ENCODE measurements around the gene GLYR1. TPM values are rescaled to one million over a fixed set of nuclear protein-coding genes. Genes with fewer than 3 reads are reported as not detected.

Gene GLYR1
- total and polyA plus RNA-seq, 9 of the 15 experiments (the other 6 are each of a cell fraction or from before 2014, with no cell fraction given): 6.7 to 99.2 (median 60.2) TPM

DNA sequence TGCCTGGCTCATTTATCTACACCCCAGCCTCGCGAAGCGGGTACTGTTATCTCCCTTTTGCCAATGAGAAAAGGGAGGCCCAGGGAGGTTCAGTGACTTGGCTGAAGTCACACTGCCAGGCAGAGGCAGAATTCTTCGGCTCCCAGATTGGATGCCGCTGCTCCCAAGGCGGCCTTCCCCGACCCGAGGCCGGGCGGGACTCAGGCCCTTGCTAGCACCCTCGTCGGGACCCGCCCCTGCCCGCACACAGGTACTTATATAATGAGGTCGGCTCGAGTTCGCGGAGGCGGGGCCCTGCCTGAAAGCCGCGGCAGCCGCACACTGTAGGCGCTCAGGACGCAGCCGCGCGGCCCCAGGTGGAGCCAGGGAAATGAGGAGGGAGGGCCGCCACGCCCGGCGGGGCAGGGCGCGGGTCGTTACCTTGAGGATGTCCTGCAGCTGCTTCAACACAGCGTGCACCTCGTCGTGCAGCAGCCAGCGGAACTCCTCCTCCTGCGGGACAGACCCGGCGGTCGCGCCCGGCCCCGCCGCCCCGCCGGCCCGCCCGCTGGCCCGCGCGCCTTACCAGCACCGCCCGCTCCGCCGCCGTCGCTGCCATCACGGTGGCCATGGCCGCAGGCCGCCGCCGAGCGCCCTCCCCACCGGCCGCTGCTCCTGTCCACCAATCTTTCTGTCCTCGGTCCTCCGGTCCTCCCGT lies 45.0 kb downstream of the GLYR1 start, which contains the start of gene ROGDI (continued):
- no peak for TF ChIP-seq IRF9 (tag; IDR thresholded peaks at IDR 0.05)
- peak; percentile 36; the same call in 1 of the 2 replicates for TF ChIP-seq POLR2A (conservative IDR thresholded peaks at IDR 0.05)
- TF ChIP-seq RBBP5 (IDR thresholded peaks at IDR 0.05; ENCODE audit: borderline replicate concordance, insufficient read depth, low read length, poor library complexity, severe bottlenecking): peak; percentile 82
- TF ChIP-seq ZNF184 (CRISPR knock-in tag; IDR thresholded peaks at IDR 0.05): no peak
- no peak for TF ChIP-seq MYBL2 (IDR thresholded peaks at IDR 0.05; ENCODE audit: low read depth)
- no peak for TF ChIP-seq MYBL2 (CRISPR knock-in tag; IDR thresholded peaks at IDR 0.05; ENCODE audit: borderline replicate concordance)
- TF ChIP-seq HOMEZ (CRISPR knock-in tag; IDR thresholded peaks at IDR 0.05): no peak
- no peak for TF ChIP-seq CHD4 (IDR thresholded peaks at IDR 0.05; ENCODE audit: insufficient read depth, insufficient replicate concordance, low read depth, low read length, poor library complexity, severe bottlenecking)
- TF ChIP-seq ZKSCAN1 (IDR thresholded peaks at IDR 0.05; ENCODE audit: low read depth, low read length): peak; percentile 20; the same call in 1 of the 2 replicates
- TF ChIP-seq GTF2A2 (tag; IDR thresholded peaks at IDR 0.05): no peak
- TF ChIP-seq SAP30 (IDR thresholded peaks at IDR 0.05; ENCODE audit: borderline replicate concordance, insufficient read depth, low read depth, low read length, poor library complexity, severe bottlenecking): peak; percentile 86
- no peak; the same call in 1 of the 2 replicates for TF ChIP-seq ZEB2 (IDR thresholded peaks at IDR 0.05)
- TF ChIP-seq YY1 (IDR thresholded peaks at IDR 0.05; ENCODE audit: borderline replicate concordance in 1 of 3, control insufficient read depth in 1 of 3, extremely low read depth in 1 of 3, insufficient read depth in 3 of 3, insufficient read length in 1 of 3, insufficient replicate concordance in 2 of 3, low read depth in 1 of 3, low read length in 2 of 3): peak in 2 of 3 experiments; percentile 22 to 33
- TF ChIP-seq NR2C2 (CRISPR knock-in tag; IDR thresholded peaks at IDR 0.05): no peak
- TF ChIP-seq NR2C2 (tag; IDR thresholded peaks at IDR 0.05): peak; percentile 55
- TF ChIP-seq, protein P1, sequence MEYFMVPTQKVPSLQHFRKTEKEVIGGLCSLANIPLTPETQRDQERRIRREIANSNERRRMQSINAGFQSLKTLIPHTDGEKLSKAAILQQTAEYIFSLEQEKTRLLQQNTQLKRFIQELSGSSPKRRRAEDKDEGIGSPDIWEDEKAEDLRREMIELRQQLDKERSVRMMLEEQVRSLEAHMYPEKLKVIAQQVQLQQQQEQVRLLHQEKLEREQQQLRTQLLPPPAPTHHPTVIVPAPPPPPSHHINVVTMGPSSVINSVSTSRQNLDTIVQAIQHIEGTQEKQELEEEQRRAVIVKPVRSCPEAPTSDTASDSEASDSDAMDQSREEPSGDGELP (CRISPR knock-in tag; IDR thresholded peaks at IDR 0.05; ENCODE audit: borderline replicate concordance): no peak
- TF ChIP-seq, protein P2, sequence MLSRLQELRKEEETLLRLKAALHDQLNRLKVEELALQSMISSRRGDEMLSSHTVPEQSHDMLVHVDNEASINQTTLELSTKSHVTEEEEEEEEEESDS (CRISPR knock-in tag; IDR thresholded peaks at IDR 0.05): no peak
- TF ChIP-seq ELF4 (CRISPR knock-in tag; IDR thresholded peaks at IDR 0.05): no peak
- TF ChIP-seq ZNF511 (CRISPR knock-in tag; IDR thresholded peaks at IDR 0.05): 0 out of 2 replicates have a peak, but pooled peaks have one; percentile 9
- no peak for TF ChIP-seq ARHGAP35 (IDR thresholded peaks at IDR 0.05; ENCODE audit: partially characterized antibody)
- no peak for TF ChIP-seq DDX20 (tag; IDR thresholded peaks at IDR 0.05; ENCODE audit: low read depth)
- no peak for TF ChIP-seq MAFG (tag; conservative IDR thresholded peaks at IDR 0.05)
- peak in 1 of 2 experiments; percentile 25; a peak in 1 of 4 replicates for TF ChIP-seq HDAC1 (IDR thresholded peaks at IDR 0.05)
- TF ChIP-seq ZNF583 (CRISPR knock-in tag; IDR thresholded peaks at IDR 0.05): no peak

All from K562 (cell line).